ENCODE results near the gene MANBA.

GRCh38 chr4:102710986-102711385 lies 49.8 kb downstream of the MANBA start:
- TF ChIP-seq POLR2A (IDR thresholded peaks at IDR 0.05) = no peak
- no peak for TF ChIP-seq CTCF (IDR thresholded peaks at IDR 0.05)

Data from adrenal gland (tissue), 5 donors.